GM18526 (cell line): Measurements from ENCODE around the gene ARID4A.

ENCODE experiments used
- POLR2A ChIP-seq: IDR thresholded peaks from 3 replicates; pipeline ENCODE4 v1.6.1; 2011; ENCODE audit not compliant: insufficient read length; ENCODE audit errors: extremely low read depth

Gene ARID4A

GRCh38 chr14:58285132-58285531 lies 13.2 kb upstream of the ARID4A start:
- TF ChIP-seq POLR2A: no peak

- TF ChIP-seq POLR2A: no peak
Measured at GRCh38 chr14:58287607-58288042, 10.7 kb upstream of the ARID4A start.

- TF ChIP-seq POLR2A: no peak
Measured at GRCh38 chr14:58288106-58288792, 10.1 kb upstream of the ARID4A start.

GRCh38 chr14:58291646-58292045 lies 6.7 kb upstream of the ARID4A start:
- TF ChIP-seq POLR2A: no peak

GRCh38 chr14:58292187-58292586 lies 6.2 kb upstream of the ARID4A start:
- TF ChIP-seq POLR2A: no peak

- TF ChIP-seq POLR2A: no peak
Measured at GRCh38 chr14:58294201-58294600, 4.2 kb upstream of the ARID4A start.

- TF ChIP-seq POLR2A: no peak
Measured at GRCh38 chr14:58296726-58297125, 1.6 kb upstream of the ARID4A start.

- TF ChIP-seq POLR2A: no peak
Measured at GRCh38 chr14:58297412-58297761, 968 bp upstream of the ARID4A start.

GRCh38 chr14:58297762-58298476 lies 436 bp upstream of the ARID4A start:
- peak; percentile 89 for TF ChIP-seq POLR2A

GRCh38 chr14:58299401-58300330 lies 1.3 kb downstream of the ARID4A start:
- no peak for TF ChIP-seq POLR2A

- TF ChIP-seq POLR2A: no peak
Measured at GRCh38 chr14:58301416-58301815, 3.1 kb downstream of the ARID4A start.

GRCh38 chr14:58305730-58306129 lies 7.4 kb downstream of the ARID4A start:
- TF ChIP-seq POLR2A: no peak

- TF ChIP-seq POLR2A: no peak
Measured at GRCh38 chr14:58307597-58308316, 9.4 kb downstream of the ARID4A start.

GRCh38 chr14:58309086-58309485 lies 10.7 kb downstream of the ARID4A start:
- no peak for TF ChIP-seq POLR2A

- TF ChIP-seq POLR2A: no peak
Measured at GRCh38 chr14:58313699-58314098, 15.3 kb downstream of the ARID4A start.
